ENCODE measurements around the gene ADORA2A.

The ADORA2A gene

DNA sequence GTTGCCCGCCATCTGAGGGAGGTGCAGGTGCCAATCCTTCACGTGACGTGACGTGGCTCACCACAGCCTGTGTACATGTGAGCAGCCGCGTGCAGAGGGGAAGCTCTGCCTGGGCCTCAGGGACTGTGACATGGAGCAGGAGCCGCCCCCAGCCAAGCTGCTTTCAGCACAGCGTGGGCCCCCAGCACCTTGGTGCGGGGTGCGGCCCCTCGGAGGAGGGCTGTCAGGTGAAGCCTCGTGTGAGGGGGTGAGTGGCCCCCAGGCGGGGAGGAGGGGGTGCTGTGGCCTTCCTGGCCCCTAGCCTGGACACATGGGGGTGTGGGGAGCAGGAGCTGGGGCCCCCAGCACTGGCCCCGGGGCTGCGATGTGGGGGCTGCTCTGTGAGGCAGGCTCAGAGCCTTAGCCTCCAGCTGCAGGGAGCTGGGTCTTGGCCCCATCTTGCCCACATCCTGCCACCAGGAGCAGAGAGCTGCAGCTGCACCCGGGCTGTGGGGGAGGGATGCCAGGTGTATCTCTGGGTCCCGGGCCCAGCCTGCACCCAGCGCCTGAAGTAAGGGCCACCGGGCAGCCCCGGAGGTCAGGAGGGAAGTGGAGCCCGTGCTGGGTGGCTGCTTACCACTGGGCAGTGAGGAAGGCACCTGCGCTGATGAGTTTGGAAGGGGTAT is at the start of gene ADORA2A:
TSS of gene ADORA2A (plus strand) at position 100 of the 665 bp plus-strand sequence. CDS start 5,806 bp downstream, outside the sequence.
- DNase-seq: no peak

DNA sequence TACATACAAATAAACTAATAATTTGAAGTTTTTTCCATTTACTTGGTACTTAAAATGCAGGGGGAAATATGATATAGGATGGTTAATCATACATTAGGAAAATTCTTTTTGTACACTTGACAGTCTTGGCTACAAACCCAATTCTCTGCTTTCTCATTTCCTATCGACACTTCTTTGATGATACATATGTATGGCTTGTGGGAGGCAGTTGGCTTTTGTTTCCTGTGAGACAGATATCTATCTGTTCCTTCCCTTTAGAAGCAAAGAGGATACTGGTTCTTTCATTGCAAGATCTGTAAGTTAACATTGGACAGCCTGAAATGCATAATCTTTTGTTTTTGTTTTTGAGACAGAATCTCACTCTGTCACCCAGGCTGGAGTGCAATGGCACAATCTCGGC is 47.9 kb upstream of the ADORA2A start:
- no peak for DNase-seq

DNA sequence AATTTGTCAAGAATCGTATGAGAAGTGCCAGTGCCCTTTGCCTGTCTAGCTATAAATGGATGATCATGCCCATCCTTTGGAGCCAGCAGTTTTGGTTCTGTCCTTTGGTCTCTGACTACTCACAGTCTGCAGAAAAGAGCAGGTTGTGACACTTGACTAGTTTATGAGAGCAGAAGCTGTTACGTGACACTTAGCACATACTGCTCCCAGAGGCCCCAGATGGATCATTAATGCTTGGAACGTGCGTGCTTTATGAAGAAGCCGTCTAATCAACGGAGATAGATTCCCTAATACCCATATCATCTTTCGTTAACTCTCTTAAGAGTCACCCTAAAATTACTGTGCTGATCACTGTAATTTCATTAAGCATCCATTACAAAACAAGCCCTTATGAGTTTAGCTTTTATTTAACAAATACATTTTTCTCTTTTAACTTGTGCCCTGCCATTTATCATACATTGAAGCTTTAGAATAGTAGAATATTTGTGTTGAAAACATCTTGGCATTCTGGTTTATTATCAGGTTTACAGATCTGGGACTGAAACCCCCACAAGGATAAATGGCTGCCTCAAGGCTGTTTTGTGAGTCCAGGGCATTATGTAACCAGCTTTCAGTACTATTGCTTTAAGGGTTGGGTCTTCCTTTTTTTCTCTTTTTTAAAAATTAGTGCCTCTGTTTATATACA is 47.0 kb upstream of the ADORA2A start:
- DNase-seq: no peak

DNA sequence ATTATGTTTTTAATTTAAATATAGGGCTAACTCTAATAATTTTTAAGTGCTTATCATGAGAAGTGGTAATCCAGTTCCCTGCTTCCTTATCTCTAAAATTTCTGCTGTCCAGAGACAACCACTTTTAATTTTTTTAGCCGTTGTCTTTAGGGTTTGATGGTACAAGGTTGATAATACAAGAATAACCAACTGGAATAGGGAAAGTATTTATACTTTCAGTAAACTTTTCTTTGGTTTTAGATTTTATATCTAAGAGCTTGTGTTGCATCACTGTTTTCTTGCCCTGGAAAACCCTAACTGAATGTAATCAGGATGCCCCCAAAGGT is 46.5 kb upstream of the ADORA2A start:
- DNase-seq: no peak

DNA sequence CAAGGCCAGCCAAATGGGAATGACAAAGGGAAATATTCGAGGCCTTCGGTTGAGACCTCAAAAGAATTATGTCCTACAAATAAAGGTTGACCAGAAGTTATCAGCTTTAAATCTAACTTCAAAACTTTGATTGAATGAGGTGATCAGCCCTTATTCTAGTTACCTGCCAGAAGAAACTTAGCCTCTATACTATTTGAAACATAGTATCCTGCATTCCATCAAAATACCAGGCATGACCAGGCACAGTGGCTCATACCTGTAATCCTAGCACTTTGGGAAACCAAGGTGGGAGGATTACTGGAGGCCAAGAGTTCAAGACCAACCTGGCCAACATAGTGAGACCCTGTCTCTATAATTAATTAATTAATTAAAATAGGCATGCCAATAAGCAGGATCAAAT is 44.3 kb upstream of the ADORA2A start:
- DNase-seq: no peak

DNA sequence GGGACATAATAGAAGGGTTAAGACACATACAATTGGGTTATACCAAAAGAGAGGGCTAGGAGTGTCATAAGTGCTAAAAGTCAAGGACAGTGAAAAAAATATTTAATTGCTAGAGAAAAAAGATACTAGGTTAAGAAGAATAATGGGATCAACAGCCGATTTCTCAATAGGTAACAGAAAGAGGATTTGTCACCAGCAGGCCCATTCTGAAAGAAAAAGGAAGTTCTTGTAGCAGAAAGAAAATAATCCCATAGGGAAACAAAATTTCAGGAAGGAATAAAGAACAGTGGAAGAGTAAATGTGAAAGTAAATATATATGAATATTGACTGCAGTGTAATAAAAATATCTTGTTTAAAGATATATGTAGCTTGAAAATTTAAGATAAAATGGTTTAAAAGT is 43.3 kb upstream of the ADORA2A start:
- no peak for DNase-seq

DNA sequence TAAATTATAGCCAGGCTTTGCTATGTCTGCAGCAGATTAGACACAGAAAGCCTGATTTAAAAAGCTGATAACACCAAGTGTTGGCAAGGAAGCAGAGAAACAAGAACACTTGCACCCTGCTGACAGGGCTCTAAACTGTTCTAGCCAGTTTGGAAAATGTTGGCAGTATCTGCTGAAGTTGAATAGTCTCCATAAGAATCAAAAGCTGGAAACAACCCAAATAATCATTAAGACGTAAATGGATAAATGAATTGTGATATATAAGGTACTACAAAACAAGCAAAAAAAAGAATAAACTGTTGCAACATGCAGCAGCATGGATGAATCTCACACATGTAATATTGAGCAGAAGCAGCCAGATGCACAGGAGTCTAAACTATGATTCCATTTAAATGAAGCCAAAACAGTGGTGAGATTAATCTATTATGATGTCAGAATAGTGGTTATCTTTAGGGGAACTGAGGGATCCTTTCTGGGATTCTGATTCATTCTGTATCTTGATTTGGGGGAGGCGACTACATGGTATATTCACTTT is 40.4 kb upstream of the ADORA2A start:
- DNase-seq: no peak

DNA sequence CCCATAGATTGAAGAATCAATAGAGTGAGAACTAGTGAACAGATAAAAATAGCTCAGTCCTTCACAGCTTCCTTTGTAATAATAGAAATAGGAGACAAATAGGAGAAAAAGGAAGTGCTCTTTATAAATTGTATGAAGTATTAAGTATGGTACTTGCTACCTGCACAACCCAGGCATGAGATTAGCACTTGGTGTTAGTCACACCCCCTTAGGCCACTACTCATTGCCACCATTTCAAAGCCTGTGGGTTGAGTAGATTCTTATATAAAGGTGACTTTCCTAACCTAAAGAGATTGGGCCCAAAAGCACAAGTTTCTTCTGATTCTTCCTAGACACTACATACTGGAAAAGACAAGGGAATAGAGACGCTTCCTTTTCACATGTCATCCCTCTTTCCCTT is 37.7 kb upstream of the ADORA2A start:
- DNase-seq: no peak

DNA sequence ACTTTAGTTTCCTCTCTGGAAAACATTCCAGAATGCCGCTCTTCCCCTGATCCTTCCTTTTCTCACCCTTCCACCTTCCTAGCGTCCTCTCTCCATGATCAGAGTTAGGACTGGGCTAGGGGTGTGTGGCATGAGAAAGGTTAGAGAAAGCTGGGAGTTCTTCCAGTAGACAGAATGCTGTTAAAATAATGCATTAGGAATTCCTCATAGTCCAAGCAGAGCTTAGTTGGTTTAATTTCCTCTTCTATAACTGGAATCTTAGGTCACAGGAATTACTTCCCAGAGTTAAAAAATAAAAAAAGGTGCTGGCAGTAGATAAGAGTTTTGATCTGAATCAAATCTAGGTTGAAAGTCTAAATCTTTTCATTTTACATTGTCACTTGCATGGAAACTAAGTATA is 37.2 kb upstream of the ADORA2A start:
- no peak for DNase-seq

DNA sequence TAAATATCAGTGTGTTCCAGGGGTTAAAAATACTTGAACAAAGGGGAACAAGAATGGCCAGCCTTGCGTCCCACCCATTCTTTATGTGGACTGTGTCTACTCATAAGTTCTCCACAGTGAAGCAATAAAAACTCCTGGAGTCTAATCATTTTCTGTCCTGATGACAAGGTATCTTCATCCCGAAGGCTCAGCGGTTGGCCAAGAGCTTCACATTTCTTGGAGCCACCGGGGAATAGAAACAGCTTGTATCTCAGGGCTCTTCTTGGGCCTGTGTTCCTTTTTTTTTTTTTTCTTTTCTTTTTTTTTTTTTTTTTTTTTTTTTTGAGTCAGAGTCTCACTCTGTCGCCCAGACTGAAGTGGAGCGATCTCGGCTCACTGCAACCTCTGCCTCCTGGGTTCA is 36.8 kb upstream of the ADORA2A start:
- DNase-seq: no peak

DNA sequence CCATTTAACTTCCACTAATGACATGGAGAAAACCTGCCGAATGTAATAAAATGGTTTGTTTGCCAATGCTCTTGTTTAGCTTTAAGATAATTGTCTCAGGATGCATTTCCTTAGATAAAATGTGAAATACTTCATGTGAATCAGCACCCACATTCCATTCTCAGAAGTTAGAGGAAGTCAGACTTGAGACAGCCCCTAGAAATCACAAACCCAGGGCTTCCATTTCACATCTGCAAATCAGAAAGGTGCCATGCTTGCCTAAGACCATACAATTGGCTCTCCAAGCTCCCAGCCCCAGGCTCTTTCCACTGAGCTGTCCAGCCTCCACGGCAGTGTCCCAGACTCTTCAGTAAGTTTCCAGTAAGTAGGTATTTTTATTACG is 35.6 kb upstream of the ADORA2A start:
- DNase-seq: no peak

DNA sequence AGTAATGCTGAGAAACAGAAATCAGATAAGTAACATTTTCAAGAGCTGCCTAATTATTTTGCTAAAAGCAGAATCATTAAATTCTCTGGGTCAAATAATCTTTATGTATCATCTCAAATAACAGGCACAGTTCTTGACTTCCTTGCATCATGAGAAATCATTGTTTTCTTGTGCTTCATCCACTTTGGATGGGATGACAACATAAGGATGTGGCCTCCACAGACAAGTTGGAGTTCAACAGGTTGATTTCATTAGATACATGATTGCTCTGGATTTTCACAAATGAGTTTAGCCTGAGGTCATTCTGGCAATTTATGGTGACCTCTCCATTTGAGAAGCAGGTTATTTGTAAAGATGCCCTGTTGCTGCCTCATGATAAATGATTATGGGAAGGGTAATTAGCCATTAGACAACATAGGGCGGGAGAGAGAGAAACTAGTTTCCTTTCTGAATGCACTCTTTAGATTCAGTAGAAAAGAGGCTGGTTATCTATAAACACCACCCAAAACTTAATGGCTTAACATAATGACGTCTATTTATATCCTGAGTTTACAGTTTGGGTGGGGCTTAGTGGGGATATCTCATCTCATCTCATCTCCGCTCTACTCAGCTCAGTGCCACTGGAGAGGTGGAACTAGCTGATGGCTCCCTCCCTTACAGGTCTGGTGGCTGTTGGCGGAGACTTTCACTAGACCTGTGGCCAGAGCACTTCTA is 35.0 kb upstream of the ADORA2A start:
- DNase-seq: no peak

DNA sequence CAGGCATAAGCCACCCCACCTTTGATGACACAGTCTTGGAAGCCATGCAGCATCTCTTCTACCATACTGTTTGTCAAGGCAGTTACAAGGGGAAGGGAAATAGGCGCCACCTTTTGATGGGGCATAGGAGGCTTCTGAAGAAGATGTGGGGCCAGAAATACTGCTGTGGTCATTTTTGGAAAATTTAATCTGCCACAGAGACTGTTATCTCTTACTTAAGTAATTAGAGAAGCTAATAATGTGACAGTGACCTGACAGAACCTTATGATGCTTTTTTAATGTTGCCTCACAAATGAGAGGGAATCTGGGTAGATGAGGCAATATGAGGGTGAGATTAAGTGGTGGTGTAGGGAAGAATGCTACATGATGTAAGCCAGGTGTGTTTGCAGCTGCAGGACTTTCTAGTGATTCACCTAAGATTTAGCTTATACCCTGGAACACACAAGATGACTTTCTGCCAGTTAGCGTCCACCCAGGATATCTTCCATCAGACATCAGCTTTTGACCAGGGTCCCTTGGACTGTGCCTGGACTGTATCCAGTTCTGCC is 34.3 kb upstream of the ADORA2A start:
- no peak for DNase-seq

DNA sequence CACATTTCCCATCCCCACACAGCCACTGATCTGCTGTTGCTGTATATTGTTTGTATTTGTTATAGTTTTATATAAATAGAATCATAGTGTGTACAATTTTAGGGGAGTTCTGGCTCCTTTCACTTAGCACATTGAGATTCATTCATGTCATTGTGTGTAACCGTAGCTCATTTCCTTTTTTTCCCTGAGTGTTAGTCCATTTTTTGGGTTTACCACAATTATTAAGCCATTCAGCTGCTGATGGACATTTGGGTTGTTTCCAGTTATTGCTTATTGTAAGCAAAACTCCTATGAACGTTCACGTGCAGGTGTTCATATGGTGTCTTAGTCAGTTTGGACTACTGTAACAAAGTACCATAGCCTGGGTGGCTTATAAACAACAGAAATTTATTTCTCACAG is 33.6 kb upstream of the ADORA2A start:
- no peak for DNase-seq

DNA sequence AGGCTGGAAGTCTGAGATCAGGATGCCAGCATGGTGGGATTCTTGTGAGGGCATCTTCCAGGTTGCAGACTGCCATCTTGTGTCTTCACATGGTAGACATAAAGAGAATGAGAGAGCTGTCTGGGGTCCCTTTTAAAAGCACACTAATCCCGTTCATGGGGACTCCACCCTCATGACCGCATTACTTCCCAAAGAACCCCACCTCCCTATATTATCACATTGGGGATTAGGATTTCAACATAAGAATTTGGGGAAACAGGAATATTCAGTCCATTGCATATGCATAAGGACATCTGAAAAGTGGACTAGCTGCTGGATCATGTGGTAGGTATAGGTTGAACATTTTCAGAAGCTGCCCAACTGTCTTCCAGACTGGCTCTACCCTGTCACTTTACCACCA is 33.1 kb upstream of the ADORA2A start:
- DNase-seq: no peak

DNA sequence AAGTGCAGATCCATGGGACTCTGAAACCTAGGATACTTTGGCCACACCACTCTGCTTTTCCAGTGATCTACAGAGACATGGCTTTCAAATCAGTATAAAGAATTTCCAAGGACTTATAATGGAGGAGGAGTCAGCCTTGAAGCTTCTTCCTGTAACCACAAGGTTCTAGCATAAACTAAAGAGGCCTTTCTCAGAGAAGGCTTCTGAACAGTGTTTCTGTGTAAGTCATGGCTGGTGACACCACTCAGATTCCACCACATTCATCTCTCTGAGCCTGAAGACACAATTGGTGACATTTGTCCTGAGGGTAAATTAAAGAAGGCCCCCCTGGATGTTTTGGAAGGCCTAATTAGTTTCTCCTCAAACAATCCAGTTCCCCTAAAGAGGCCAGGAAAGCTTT is 29.0 kb upstream of the ADORA2A start:
- DNase-seq: no peak

DNA sequence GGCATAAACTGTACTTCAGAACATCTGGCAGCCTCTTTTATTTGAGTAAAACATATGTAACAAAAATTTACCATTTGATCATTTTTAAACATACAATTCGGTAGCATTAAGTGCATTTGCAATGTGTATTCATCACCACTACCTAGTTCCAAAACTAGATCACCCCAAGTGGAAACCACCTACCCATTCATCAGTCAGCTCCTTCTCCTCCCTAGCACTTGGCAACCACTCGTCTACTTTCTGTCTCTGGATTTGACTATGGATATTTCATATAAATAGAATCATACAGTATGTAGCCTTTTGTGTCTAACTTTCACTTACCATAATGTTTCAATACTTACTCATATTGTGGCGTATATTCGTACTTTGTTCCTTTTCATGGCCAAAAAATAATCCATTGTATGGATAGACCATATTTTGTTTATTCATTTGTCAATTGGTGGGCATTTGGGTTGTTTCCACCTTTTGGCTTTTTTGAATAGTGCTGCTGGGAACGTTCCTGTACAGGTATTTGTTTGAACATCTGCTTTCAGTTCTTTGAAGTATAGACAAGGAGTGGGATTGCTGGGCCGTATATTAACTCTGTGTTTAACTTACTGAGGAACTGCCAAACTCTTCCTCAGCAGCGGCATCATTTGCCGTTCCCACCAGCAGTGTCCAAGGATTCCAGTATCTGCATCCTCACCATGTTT is 27.2 kb upstream of the ADORA2A start:
- no peak for DNase-seq

DNA sequence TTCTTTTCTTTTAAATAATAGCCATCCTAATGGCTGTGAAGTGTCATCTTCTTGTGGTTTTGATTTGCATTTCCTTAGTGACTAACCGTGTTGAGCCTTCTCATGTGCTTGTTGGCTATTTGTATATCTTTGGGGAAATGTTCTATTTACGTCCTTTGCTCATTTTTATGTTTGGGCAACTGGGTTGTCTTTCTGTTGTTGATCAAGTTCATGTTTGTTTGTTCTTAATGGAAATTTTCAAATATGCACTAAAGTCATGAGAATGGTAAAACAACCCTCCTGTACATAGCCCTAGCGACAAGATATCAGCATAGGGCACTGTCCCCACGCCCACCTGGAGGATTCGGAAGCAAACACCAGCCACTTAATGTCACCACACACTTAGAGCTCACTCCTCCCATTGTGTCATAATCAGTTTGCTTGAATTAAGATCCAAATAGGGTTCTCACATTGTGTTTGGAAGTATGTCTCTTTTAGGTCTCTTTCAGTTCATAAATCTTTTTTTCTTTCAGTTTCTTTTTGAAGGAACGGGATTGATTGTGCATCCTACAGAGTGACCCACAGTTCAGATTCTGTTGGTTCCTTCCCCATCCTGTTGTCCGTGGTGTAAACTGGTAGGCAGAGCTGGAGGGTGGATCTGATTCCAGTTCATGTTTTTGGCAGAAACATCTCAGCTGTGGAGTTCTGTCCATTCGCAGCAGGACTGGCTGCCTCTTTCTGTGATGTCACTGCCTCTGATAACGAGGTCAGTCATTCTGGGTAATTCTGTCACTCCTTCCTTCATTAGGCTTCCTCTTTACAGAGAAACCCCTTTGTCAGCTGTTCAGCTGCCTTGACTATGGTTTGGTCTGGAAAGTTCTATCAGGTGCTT is 26.4 kb upstream of the ADORA2A start:
- DNase-seq: no peak

DNA sequence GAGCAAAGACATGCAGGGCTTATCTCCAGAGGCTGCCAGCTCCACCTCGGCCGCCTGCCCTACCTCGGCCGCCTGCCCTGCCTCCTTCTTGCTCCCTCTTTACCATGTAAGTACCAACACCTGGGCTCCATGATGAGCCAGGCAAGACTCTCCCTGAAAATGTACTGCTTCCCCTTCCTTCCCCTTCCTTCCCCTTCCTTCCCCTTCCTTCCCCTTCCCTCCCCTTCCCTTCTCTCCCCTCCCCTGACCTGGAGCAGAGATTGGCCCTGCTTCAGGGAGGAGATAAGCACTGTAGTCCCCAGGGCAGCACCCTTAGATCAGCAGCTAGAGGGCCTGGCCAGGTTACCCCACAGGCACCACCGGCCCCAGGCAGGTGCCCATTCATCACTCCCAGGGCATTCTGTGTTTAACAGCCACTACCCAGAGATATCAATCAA is 25.4 kb upstream of the ADORA2A start:
- no peak for DNase-seq

DNA sequence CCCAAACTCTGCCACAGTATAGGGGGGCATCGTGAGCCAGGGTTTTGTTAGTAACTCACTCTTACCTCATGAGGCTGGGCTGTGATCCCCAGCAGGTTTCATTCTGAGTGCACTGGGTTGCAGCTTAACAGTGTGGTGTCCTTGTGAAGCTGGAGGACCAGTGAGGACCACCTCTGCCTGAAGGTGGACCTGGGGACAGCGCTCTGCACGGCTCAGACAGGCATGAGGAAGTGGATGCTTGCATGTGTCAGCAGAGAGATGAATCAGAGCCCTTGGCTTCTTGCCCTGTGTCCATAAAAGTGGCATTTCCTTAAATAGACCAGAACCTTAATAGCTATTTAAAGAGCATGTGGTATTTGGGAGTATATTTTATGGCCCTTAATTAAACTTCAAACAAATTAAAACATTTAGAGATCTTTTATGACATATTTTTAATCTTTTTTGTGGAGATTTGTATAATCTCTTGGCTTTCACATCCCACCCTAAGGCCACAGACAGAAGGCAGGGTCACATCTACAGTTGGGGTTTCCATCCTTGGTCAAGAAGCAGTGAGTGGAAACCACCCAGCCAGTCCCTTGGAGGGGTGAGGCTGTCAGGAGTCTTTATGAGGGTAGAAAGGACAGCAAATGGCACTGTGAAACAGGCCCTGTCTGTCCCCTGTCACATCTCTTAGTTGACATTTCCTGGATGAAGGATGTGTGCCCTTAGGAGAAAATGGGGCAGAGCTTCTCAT is 24.8 kb upstream of the ADORA2A start:
- peak; percentile 37 for DNase-seq

DNA sequence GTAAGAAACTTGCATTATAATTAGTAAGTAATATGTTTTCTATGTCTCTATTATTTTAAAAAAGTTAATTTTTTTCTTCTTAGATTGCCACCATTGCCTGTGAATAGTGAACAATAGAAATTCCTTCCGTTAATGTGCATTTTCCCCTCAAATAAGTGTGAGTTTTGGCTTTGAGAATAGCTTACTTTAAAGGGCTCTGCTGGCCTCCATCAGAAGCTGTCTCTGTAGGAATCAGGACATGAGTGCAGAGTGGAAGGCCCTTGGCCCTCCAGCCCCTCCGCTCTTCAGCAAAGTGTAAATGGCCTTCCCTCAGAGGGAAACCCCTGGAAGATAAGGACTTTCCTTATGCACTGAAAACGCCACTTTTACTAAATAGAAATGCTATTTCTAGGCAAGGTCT is 24.1 kb upstream of the ADORA2A start:
- no peak for DNase-seq
